ENCODE data around the gene LCE2A. TPM values are rescaled to one million over a fixed set of nuclear protein-coding genes. Genes with fewer than 3 reads are reported as not detected.

Gene LCE2A
- total RNA-seq (not detected), polyA plus RNA-seq (not detected)

DNA sequence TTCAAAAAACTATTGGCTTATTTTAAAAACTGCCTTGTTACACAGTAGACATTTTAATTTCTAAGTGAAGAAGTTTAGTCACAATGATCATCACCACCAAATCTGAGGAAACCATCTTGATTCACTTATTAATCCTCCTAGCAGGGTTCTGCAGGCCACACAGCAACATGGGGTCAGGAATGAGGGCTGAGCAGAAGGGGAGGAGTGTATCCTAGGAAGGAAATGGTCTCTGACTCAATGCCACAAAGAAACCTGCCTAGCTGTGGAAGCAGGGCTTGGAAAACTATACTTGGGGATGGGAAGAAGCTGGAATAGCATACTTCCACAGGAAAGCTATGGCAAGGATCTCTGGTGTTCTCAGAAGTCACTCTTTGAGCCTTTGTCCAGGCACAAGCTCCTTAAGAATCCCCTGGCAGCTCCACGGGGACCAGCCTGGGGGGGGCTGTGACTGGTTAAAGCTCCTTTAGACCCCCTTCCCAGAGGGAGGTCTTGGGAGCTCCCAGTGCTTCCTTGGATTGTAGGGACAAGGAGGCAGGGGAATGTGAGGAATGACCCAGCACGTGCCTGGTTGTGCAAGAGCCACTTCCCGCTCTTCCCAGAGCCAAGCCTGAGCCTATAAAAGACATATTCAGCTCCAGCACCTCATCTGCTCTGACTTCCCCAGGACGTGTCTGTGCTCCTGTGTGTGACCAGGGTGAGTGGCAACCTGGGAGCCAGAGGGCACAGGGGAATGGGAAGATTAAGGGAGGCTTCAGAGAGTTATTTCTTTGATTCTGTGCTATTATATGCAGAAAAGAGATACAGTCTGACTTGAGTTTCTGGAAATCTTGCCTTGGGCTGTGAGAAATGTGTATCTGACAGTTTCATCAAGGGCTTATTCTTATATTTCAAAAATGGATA, at the start of gene LCE2A:
TSS of gene LCE2A (plus strand) at position 645 of the 900 bp plus-strand sequence. CDS start 557 bp downstream, outside the sequence.
- Histone ChIP-seq H3K9me3 (no peaks in the 10 kb centered on the region), H3K27ac (no peak within 1 kb of the TSS), H3K27me3 (no peaks in the 10 kb centered on the region), H3K4me1 (no peaks in the 10 kb centered on the region), H3K4me3 (no peak within 1 kb of the TSS), H3K36me3 (no peaks in the 10 kb centered on the region)
- ATAC-seq (no peak), FAIRE-seq (no peak), DNase-seq (no peak)
- intact Hi-C loops (cut with DNase I), result no loop called here
- no peak for TF ChIP-seq CTCF (IDR thresholded peaks at IDR 0.05)
- 29 to 39% methylated on average over 4 of the region's 4 CpGs for WGBS, 2 donors

DNA sequence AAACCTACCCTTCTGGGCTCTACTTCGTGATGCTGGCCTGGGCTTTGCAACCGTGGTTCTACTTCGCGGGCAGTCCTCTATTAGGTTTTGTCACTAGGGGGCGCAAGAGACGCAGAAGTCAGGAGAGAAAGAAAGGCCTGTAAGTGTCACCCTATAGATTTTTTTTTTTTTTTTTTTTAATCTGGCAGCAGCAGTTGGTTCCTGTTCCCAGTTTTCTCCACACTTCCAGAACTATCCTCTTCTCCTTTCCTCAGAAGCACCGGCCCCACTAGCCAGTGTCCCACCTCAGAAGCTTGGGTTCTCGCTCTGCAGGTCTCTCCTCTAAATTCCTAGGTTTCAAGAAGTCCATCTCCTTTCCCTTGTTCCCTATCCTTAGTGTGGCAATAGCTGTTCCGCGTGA, 44.0 kb upstream of the LCE2A start:
- FAIRE-seq (no peak), ATAC-seq (peak in 3 of 4 donors; percentile 55 to 59 (median 55)), DNase-seq (peak in 5 of 6 donors; percentile 18 to 64 (median 29))
- intact Hi-C loops (cut with DNase I), result no loop called here
- TF ChIP-seq CTCF (IDR thresholded peaks at IDR 0.05), result peak in 3 of 4 donors; percentile 45 to 67 (median 45)
- WGBS, 2 donors, result 27 to 30% methylated on average over 10 of the region's 10 CpGs
- Histone ChIP-seq H3K36me3 (no peaks in the 10 kb centered on the region), H3K9me3 (no peaks in the 10 kb centered on the region), H3K4me3 (no peak overlapping the region), H3K4me1 (no peaks in the 10 kb centered on the region), H3K27me3 (no peaks in the 10 kb centered on the region), H3K27ac (no peak overlapping the region)

GRCh38 chr1:152656459-152656858, 41.7 kb upstream of the LCE2A start:
- TF ChIP-seq CTCF (IDR thresholded peaks at IDR 0.05), result no peak
- no peaks in the 10 kb centered on the region for H3K36me3 ChIP-seq
- ATAC-seq (no peak), DNase-seq (no peak), FAIRE-seq (no peak)
- H3K4me1 ChIP-seq, result no peaks in the 10 kb centered on the region
- WGBS, 2 donors, result 42 to 48% methylated on average over 2 of the region's 2 CpGs
- no peak overlapping the region for H3K4me3 ChIP-seq
- H3K9me3 ChIP-seq, result no peaks in the 10 kb centered on the region
- H3K27ac ChIP-seq, result no peak overlapping the region
- H3K27me3 ChIP-seq, result no peaks in the 10 kb centered on the region
- intact Hi-C loops (cut with DNase I), result no loop called here

GRCh38 chr1:152657677-152658076, 40.5 kb upstream of the LCE2A start:
- intact Hi-C loops (cut with DNase I), result no loop called here
- 68 to 78% methylated on average over 4 of the region's 4 CpGs for WGBS, 2 donors

More at GRCh38 chr1:152657677-152658076, 40.5 kb upstream of the LCE2A start:
- no peak for TF ChIP-seq CTCF (IDR thresholded peaks at IDR 0.05)
- Histone ChIP-seq H3K4me3 (no peak overlapping the region), H3K27me3 (no peaks in the 10 kb centered on the region), H3K4me1 (no peaks in the 10 kb centered on the region), H3K27ac (no peak overlapping the region), H3K36me3 (no peaks in the 10 kb centered on the region), H3K9me3 (no peaks in the 10 kb centered on the region)
- no peak for FAIRE-seq
- no peak for ATAC-seq
- DNase-seq, result no peak

Data from pancreas (tissue), 10 donors.